GM12878 (cell line): Measurements from ENCODE around the gene TRABD2A. TPM values are rescaled to one million over a fixed set of nuclear protein-coding genes. Genes with fewer than 3 reads are reported as not detected.
"Not testable (repeated sequence)": the region's sequence is repeated elsewhere in the genome, so short reads cannot be mapped to it uniquely, and the experiment has no call there.

Experiments
- ATAC-seq: fragments of 200-7000 bp; cut with Tn5 transposase; 3 replicates; pipeline ENCODE4 v1.9.1; 2020; ENCODE audit warnings: mild to moderate bottlenecking, moderate library complexity
- BruUV-seq: library from RNA; stranded (reverse); fragments of 400-500 nt; replicated peaks from 2 replicates; lab custom pipeline; 2021; lab: Mats Ljungman, UMichigan
- CTCF ChIA-PET: fragments of 300-600 bp; sonication (Branson Sonifier 250); formaldehyde crosslinking; extraction: SDS; loops from one replicate; lab custom pipeline; 2021; ENCODE audit warnings: inconsistent platforms; lab: Yijun Ruan, JAX
- POLR2A ChIA-PET: fragments of 350-600 bp; formaldehyde crosslinking; extraction: SDS; loops from one replicate; lab custom pipeline; 2021; ENCODE audit warnings: inconsistent platforms; lab: Charles Lee
- RAD21 ChIA-PET: fragments of 300-600 bp; sonication (Branson Sonifier 250); formaldehyde crosslinking; loops from one replicate; lab custom pipeline; 2023; ENCODE audit warnings: antibody characterized with exemption; ENCODE audit not compliant: unreplicated experiment; lab: Charles Lee
- SMC1A ChIA-PET: fragments of 300-600 bp; sonication (Branson Sonifier 250); formaldehyde crosslinking; loops from one replicate; lab custom pipeline; 2023; ENCODE audit not compliant: unreplicated experiment, uncharacterized antibody; lab: Charles Lee
- DNase-seq: peaks from one replicate; pipeline ENCODE4 v3.0.0-alpha.2; 2011; ENCODE audit warnings: low read depth, low spot score
- FAIRE-seq: peaks from 3 replicates; lab custom pipeline; 2011; peaks lifted over from hg19 to GRCh38; lab: Jason Lieb, UNC
- H2AFZ ChIP-seq: 2 replicates; pipeline ENCODE4 v1.6.0; 2011; ENCODE audit warnings: low read depth, low read length, control low read depth; ENCODE audit not compliant: control insufficient read depth
- H3K27ac ChIP-seq: 2 replicates; pipeline ENCODE4 v1.5.1; 2011; ENCODE audit warnings: control low read depth; ENCODE audit not compliant: control insufficient read depth, insufficient read depth
- H3K27me3 ChIP-seq, 2 experiments: replicated peaks in 1 of 2; 2 replicates each; pipeline versions ENCODE4 v1.6.0 to v1.6.1; 2011; ENCODE audit warnings: low read length in 1 of 2; ENCODE audit not compliant: control insufficient read depth in 2 of 2, insufficient read depth in 2 of 2
- H3K36me3 ChIP-seq, 2 experiments: 2 replicates each; pipeline ENCODE4 v1.5.1; 2011; ENCODE audit warnings: low read length in 1 of 2; ENCODE audit not compliant: control insufficient read depth in 2 of 2, insufficient read depth in 2 of 2
- H3K4me1 ChIP-seq: 2 replicates; pipeline ENCODE4 v1.6.1; 2011; ENCODE audit warnings: mild to moderate bottlenecking, low read length, moderate library complexity, mixed read lengths; ENCODE audit not compliant: control insufficient read depth, insufficient read depth
- H3K4me2 ChIP-seq: 2 replicates; pipeline ENCODE4 v1.6.0; 2011; ENCODE audit warnings: control low read depth; ENCODE audit not compliant: control insufficient read depth, insufficient read depth
- H3K4me3 ChIP-seq: fragments of 200-600 bp; sonication (generic); 2 replicates; pipeline ENCODE4 v1.5.1; 2016
- H3K79me2 ChIP-seq: 2 replicates; pipeline ENCODE4 v1.6.0; 2011; ENCODE audit warnings: low read length; ENCODE audit not compliant: control insufficient read depth, insufficient read depth
- H3K9ac ChIP-seq: 2 replicates; pipeline ENCODE4 v1.8.0; 2011; ENCODE audit warnings: low read length, control low read depth, mixed read lengths; ENCODE audit not compliant: control insufficient read depth, insufficient read depth
- H3K9me3 ChIP-seq: replicated peaks from 3 replicates; pipeline ENCODE4 v1.5.1; 2011; ENCODE audit warnings: mild to moderate bottlenecking, low read length; ENCODE audit not compliant: control insufficient read depth, insufficient read depth
- H4K20me1 ChIP-seq: 2 replicates; pipeline ENCODE4 v1.6.0; 2011; ENCODE audit not compliant: control insufficient read depth, insufficient read depth
- HDAC6 ChIP-seq: fragments of 200-600 bp; sonication (generic); IDR thresholded peaks from one replicate; pipeline ENCODE4 v1.8.0; 2017; ENCODE audit warnings: antibody characterized with exemption; ENCODE audit not compliant: unreplicated experiment
- IKZF2 ChIP-seq, 2 experiments: fragments of 450-650 bp; IDR thresholded peaks; 2 replicates each; pipeline ENCODE4 v1.6.1; 2017; ENCODE audit warnings: mild to moderate bottlenecking in 2 of 2, moderate library complexity in 2 of 2
- PAX8 ChIP-seq: fragments of 450-650 bp; IDR thresholded peaks from 2 replicates; pipeline ENCODE4 v1.6.1; 2017; ENCODE audit warnings: mild to moderate bottlenecking, moderate library complexity
- SRF ChIP-seq, 2 experiments: IDR thresholded peaks; 2 replicates each; pipeline ENCODE4 v1.6.1; 2011; ENCODE audit warnings: low read depth in 2 of 2, low read length in 2 of 2, mild to moderate bottlenecking in 1 of 2, moderate library complexity in 1 of 2
- WGBS: methylation state at CpG from one replicate; pipeline ENCODE4 v1.1.6; 2016; ENCODE audit warnings: low lambda C conversion rate; ENCODE audit not compliant: insufficient replicate concordance, insufficient coverage; ENCODE audit errors: missing lambda C conversion rate; 5-methylcytosine and 5-hydroxymethylcytosine counted together
- in situ Hi-C: fragments of 300-500 bp; cut with MboI; formaldehyde crosslinking; loops from 9 replicates; pipeline ENCODE4 v1.14.3; 2018; ENCODE audit warnings: mixed read lengths
- intact Hi-C: fragments of 100-400 bp; cut with micrococcal nuclease; formaldehyde crosslinking; loops from one replicate; pipeline ENCODE4 v1.14.2; 2022; ENCODE audit not compliant: unreplicated experiment
- polyA plus RNA-seq, 11 experiments: library from polyadenylated mRNA; depleted of rRNA in 4 of 11; unstranded in 6 of 11; stranded (reverse) in 5 of 11; fragments of >200 nt; fragmentation: Nextera tagmentation in 4 of 11; fragmentation: Illumina TruSeq in 1 of 11; extraction: Ambion mirVana in 4 of 11; extraction: Trizol in 1 of 11; gene quantifications; 1 replicate in 1 of 11; 2 replicates in 10 of 11; pipeline versions ENCODE4 v1.2.1 to v1.2.3, GENCODE V29; 2011 to 2016; ENCODE audit warnings: inconsistent platforms in 2 of 11, missing spikeins in 2 of 11, low read depth in 1 of 11
- total RNA-seq, 4 experiments: library from RNA; depleted of rRNA in 3 of 4; stranded (reverse); fragments of >200 nt in 3 of 4; fragmentation: Illumina TruSeq in 1 of 4; extraction: Trizol in 1 of 4; gene quantifications; 2 replicates each; pipeline versions ENCODE4 v1.2.1 to v1.2.3, GENCODE V29; 2013 to 2021
- TF ChIP-seq, protein P1 (sequence below): IDR thresholded peaks from 2 replicates; pipeline ENCODE4 v1.6.1; 2011; ENCODE audit warnings: borderline replicate concordance, low read depth, mild to moderate bottlenecking, moderate library complexity, low read length; ENCODE audit not compliant: insufficient read depth, poor library complexity, severe bottlenecking

Gene TRABD2A
- total and polyA plus RNA-seq, 10 of the 15 experiments (the other 5 are each of a cell fraction or from before 2014, with no cell fraction given): 1.4 to 7.6 (median 4.1) TPM

DNA sequence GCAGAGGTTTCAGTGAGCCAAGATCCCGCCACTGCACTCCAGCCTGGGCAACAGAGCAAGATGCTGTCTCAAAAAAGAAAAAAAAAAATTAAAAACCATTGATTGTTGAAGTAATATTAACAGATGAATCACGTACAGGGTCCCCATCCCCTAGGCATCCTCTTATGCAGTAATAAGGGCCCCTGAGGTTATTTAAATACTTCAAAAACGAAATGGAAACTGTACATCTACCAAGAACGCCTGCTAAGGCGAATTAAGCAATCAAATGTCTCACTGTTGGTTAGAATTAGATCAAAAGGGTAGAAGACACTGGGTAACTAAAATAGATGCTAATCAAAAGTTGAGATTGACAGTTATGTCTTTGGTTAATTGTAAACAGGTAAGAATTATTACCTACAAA, 7.5 kb downstream of the TRABD2A start (continued):
- TF ChIP-seq SRF (IDR thresholded peaks at IDR 0.05; ENCODE audit: low read depth in 2 of 2, low read length in 2 of 2) (no peak), HDAC6 (no peak), IKZF2 (IDR thresholded peaks at IDR 0.05) (no peak), PAX8 (no peak)
- TF ChIP-seq, protein P1, sequence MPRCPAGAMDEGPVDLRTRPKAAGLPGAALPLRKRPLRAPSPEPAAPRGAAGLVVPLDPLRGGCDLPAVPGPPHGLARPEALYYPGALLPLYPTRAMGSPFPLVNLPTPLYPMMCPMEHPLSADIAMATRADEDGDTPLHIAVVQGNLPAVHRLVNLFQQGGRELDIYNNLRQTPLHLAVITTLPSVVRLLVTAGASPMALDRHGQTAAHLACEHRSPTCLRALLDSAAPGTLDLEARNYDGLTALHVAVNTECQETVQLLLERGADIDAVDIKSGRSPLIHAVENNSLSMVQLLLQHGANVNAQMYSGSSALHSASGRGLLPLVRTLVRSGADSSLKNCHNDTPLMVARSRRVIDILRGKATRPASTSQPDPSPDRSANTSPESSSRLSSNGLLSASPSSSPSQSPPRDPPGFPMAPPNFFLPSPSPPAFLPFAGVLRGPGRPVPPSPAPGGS: no peak

DNA sequence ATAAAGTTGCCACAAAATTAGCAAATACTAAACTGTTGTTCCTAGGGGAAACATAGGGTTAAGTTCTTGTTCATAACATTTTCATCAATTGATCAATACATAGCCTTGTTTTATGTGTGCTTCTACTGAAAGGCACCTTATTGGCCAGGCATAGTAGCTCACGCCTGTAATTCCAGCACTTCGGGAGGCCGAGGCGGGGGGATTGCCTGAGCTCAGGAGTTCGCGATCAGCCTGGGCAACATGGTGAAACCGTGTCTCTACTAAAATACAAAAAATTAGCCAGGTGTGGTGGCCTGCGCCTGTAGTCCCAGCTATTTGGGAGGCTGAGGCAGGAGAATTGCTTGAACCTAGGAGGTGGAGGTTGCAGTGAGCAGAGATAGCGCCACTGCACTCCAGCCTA, 8.2 kb downstream of the TRABD2A start:
- H3K4me1 ChIP-seq, BruUV-seq, POLR2A ChIA-PET, H3K27ac ChIP-seq, SMC1A ChIA-PET, H3K4me2 ChIP-seq, DNase-seq, H3K9me3 ChIP-seq, H3K27me3 ChIP-seq, H4K20me1 ChIP-seq, H3K4me3 ChIP-seq, H3K79me2 ChIP-seq, H3K9ac ChIP-seq, H3K36me3 ChIP-seq, ATAC-seq, intact Hi-C loops, FAIRE-seq, H2AFZ ChIP-seq: not testable (repeated sequence)
- in situ Hi-C loops: loop anchor here (5.0 kb wide), 1 partner anchor 380 kb away; no protein-coding TSS in a partner anchor
- ChIA-PET CTCF (interaction anchor here (5.0 kb wide), 1 partner anchor 53 kb away, joined by 64 read pairs; no protein-coding TSS in a partner anchor), RAD21 (interaction anchor here (5.2 kb wide), 1 partner anchor 53 kb away, joined by 40 read pairs; no protein-coding TSS in a partner anchor)
- WGBS: 58% methylated on average over 9 of the region's 9 CpGs
